K562 (cell line): ENCODE data around the gene SSU72.
A peak's percentile ranks its signal among the peaks of the same experiment; 100 is the strongest.

Experiments
- CHD4 ChIP-seq: fragments of 200-600 bp; sonication (generic); IDR thresholded peaks from 3 replicates; pipeline ENCODE4 v1.6.1; 2012; ENCODE audit warnings: low read depth, mild to moderate bottlenecking, mixed read lengths, low read length, inconsistent platforms; ENCODE audit not compliant: insufficient read depth, insufficient replicate concordance, poor library complexity, severe bottlenecking
- POLR2A ChIP-seq: fragments of 450-650 bp; conservative IDR thresholded peaks from 2 replicates; pipeline ENCODE4 v1.6.1; 2016
- REST ChIP-seq, 2 experiments: fragments of 450-650 bp; formaldehyde crosslinking in 1 of 2; IDR thresholded peaks; 2 replicates each; pipeline versions ENCODE4 v1.4.0 to v1.6.1; 2014 to 2020; ENCODE audit warnings: mild to moderate bottlenecking in 2 of 2, borderline replicate concordance in 1 of 2, low read depth in 1 of 2
- SRSF7 ChIP-seq: fragments of 200-400 bp; formaldehyde crosslinking; optimal IDR thresholded peaks from 2 replicates; pipeline ENCODE3; 2017; ENCODE audit warnings: mild to moderate bottlenecking, low read depth, low read length
- TAF7 ChIP-seq: fragments of 450-650 bp; IDR thresholded peaks from 2 replicates; pipeline ENCODE4 v1.6.1; 2016; ENCODE audit warnings: missing genetic modification characterization, missing compliant biosample characterization
- THAP7 ChIP-seq: fragments of 250-450 bp; sonication (Bioruptor Pico); IDR thresholded peaks from 2 replicates; pipeline ENCODE4 v1.5.0; 2021

GRCh38 chr1:1527092-1527816, 47.4 kb downstream of the SSU72 start:
- TF ChIP-seq THAP7 (CRISPR knock-in tag) (no peak), SRSF7 (no peak), POLR2A (0 out of 2 replicates have a peak, but pooled peaks have one; percentile 34), CHD4 (no peak), REST (IDR thresholded peaks at IDR 0.05; ENCODE audit: borderline replicate concordance) (no peak), REST (CRISPR knock-in tag; IDR thresholded peaks at IDR 0.05; ENCODE audit: low read depth) (no peak), TAF7 (tag) (no peak)
